ENCODE results near the gene POTEH. TPM values are rescaled to one million over a fixed set of nuclear protein-coding genes. Genes with fewer than 3 reads are reported as not detected.

The POTEH gene
- total and polyA plus RNA-seq, 2 donors (not counting 1 experiment from before 2014, with no cell fraction given) = 0.24 TPM; not detected in 1

Small RNA genes lying within 50 kb of the gene (small RNA-seq; reads per million reads assigned to genes)
- gene RNU6-816P (ENCODE audit: insufficient read length, low read depth, low replicate concordance) = not detected

Other genes starting within 250 kb of the POTEH start
- not detected in 2 replicates for gene OR11H1, start 161.8 kb upstream of the POTEH start, total RNA-seq
- not detected in 2 replicates for gene OR11H1, start 161.8 kb upstream of the POTEH start, polyA plus RNA-seq

All from B cell (primary cell).